Measurements from ENCODE around the gene UAP1L1.
"Not testable (repeated sequence)": the region's sequence is repeated elsewhere in the genome, so short reads cannot be mapped to it uniquely, and the experiment has no call there.

Gene UAP1L1

GRCh38 chr9:137110911-137111787 is 33.8 kb downstream of the UAP1L1 start:
- H3K9me3 ChIP-seq = no peaks in the 10 kb centered on the region
- no peak overlapping the region for H3K4me3 ChIP-seq
- in situ Hi-C loops (cut with MboI; ENCODE audit: low sequenced_read_pairs) = no loop called here
- H3K36me3 ChIP-seq (replicated peaks) = peaks cover 59% of the 10 kb centered on the region
- DNase-seq (ENCODE audit: low spot score in 2 of 2) = no peak
- H3K4me1 ChIP-seq = peaks cover 9% of the 10 kb centered on the region; the same call in 1 of the 2 replicates
- no peaks in the 10 kb centered on the region for H3K27me3 ChIP-seq (ENCODE audit: low read depth)

GRCh38 chr9:137111788-137112563 is 34.7 kb downstream of the UAP1L1 start:
- Histone ChIP-seq H3K4me3 (no peak overlapping the region), H3K4me1 (peaks cover 9% of the 10 kb centered on the region; the same call in 1 of the 2 replicates), H3K27me3 (ENCODE audit: low read depth) (no peaks in the 10 kb centered on the region), H3K36me3 (replicated peaks) (peaks cover 53% of the 10 kb centered on the region), H3K9me3 (no peaks in the 10 kb centered on the region)
- no peak for DNase-seq (ENCODE audit: low spot score in 2 of 2)
- in situ Hi-C loops (cut with MboI; ENCODE audit: low sequenced_read_pairs) = no loop called here

DNA sequence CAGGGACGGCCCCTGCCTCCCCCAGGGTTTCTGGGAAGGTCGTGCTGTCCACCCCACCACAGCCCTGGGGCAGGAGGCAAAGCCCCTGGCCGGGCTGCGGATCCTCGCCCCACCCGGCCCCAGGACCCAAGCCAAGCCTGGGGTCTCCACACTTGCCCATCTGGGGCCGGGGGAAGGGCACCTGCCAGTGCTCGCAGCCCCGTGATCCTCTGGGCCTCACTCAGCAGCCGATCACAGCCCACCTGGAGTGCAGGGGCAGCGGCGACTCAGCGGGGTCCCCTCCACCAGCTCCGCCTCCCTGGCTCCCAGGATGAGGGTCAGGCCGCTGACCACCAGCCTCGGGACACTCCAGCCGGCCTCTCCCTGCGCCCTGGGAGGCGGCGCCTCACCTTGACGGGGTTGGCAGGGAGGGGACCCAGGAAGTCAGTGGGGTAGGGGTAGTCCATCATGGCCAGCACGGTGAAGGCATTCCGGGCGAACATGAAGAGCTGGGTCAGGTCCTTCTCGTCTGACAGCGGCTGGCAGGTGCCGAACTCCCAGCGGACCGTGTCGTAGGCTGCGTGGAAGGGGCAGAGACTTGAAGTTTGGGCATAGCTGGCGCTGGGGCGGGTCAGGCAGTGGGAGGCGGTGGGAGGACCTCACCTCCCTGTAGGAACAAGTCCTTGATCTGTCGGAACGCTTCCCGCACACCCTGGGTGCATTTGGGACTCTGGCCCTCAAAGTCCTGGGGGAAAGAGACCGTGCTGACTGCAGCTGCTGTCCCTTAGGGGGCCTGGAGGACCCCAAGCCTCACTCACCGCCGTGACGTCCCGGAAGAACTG is 35.5 kb downstream of the UAP1L1 start:
- Histone ChIP-seq H3K27me3 (ENCODE audit: low read depth) (no peaks in the 10 kb centered on the region), H3K9me3 (no peaks in the 10 kb centered on the region), H3K4me3 (peak overlapping the region; percentile 47), H3K4me1 (peaks cover 9% of the 10 kb centered on the region; the same call in 1 of the 2 replicates), H3K36me3 (replicated peaks) (peaks cover 45% of the 10 kb centered on the region)
- no peak for DNase-seq (ENCODE audit: low spot score in 2 of 2)
- in situ Hi-C loops (cut with MboI; ENCODE audit: low sequenced_read_pairs) = no loop called here

DNA sequence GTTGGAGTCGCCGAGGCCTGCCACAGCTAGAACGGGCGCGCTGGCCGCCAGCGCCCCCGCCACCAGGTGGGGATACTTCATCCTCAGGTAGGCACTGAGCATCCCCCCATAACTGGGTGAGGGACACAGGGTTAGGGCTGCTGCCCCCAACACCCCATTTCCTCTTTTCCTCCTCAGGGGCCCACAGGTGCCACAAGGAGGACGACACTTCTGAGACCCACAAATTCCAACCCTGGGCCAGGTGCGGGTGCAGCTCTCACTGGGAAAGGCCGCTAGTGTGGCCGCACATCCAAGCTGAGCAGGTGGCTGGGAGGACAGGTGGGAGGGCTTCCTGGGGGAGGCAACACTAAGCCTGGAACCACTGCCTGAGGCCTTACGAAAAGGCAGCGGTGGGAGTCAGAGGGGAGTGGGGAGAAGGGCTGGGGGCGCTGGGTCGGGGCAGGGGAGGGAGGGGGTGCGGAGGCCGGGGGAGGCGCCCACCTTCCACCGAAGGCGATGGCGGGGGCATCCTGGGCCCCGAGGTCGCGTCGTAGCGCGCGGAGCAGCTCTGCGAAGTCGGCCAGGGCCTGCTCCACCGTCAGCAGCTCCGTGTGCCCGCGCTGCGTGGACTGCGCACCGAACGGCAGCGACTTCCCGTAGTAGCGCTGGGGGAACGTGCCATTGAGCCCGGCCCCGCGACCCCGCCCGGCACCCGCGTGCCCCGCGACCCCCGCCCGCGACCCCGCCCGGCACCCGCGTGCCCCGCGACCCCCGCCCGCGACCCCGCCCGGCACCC is 36.3 kb downstream of the UAP1L1 start:
- Histone ChIP-seq H3K4me3 (peak overlapping the region; percentile 47), H3K4me1 (peaks cover 9% of the 10 kb centered on the region; the same call in 1 of the 2 replicates), H3K9me3 (no peaks in the 10 kb centered on the region), H3K36me3 (replicated peaks) (peaks cover 37% of the 10 kb centered on the region), H3K27me3 (ENCODE audit: low read depth) (no peaks in the 10 kb centered on the region)
- in situ Hi-C loops (cut with MboI; ENCODE audit: low sequenced_read_pairs) = no loop called here
- DNase-seq (ENCODE audit: low spot score in 2 of 2) = no peak

DNA sequence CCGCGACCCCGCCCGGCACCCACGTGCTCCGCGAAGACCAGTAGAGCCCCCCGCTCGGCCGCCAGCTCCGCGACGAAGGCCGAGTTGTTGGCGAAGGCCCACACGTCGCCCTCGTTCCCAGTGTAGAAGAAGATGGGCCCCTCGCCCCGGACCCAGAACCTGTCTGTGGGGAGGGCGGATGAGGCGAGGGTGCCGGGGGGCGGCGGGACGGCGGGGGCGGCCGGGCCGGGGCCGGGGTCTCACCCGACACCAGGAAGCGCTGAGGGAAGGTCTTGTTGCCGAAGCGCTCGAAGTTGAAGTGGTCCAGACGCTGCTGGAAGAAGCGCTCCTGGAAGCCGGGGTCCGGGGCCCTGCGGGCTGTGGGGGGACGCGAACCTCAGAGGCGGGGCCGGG is 36.9 kb downstream of the UAP1L1 start:
- Histone ChIP-seq H3K27me3 (ENCODE audit: low read depth) (no peaks in the 10 kb centered on the region), H3K36me3 (replicated peaks) (peaks cover 30% of the 10 kb centered on the region), H3K9me3 (no peaks in the 10 kb centered on the region), H3K4me1 (peaks cover 9% of the 10 kb centered on the region; the same call in 1 of the 2 replicates), H3K4me3 (peak overlapping the region; percentile 47)
- in situ Hi-C loops (cut with MboI; ENCODE audit: low sequenced_read_pairs) = no loop called here
- no peak for DNase-seq (ENCODE audit: low spot score in 2 of 2)

GRCh38 chr9:137114613-137115393 is 37.5 kb downstream of the UAP1L1 start, which contains the start of gene DPP7:
DPP7 (minus strand) TSS chr9:137114733; CDS start chr9:137114713, 20 bp downstream.
- H3K36me3 ChIP-seq (replicated peaks) = peaks cover 25% of the 10 kb centered on the region
- in situ Hi-C loops (cut with MboI; ENCODE audit: low sequenced_read_pairs) = no loop called here
- no peaks in the 10 kb centered on the region for H3K9me3 ChIP-seq
- peak within 1 kb of the TSS; percentile 47 for H3K4me3 ChIP-seq
- H3K27me3 ChIP-seq (ENCODE audit: low read depth) = no peaks in the 10 kb centered on the region
- peaks cover 9% of the 10 kb centered on the region; the same call in 1 of the 2 replicates for H3K4me1 ChIP-seq
- DNase-seq (ENCODE audit: low spot score in 2 of 2) = peak; percentile 38 to 78

- no peak for DNase-seq (ENCODE audit: low spot score in 2 of 2)
- Histone ChIP-seq H3K9me3 (no peaks in the 10 kb centered on the region), H3K4me1 (peaks cover 9% of the 10 kb centered on the region; the same call in 1 of the 2 replicates), H3K27me3 (ENCODE audit: low read depth) (no peaks in the 10 kb centered on the region), H3K4me3 (peak overlapping the region; percentile 47), H3K36me3 (replicated peaks) (peaks cover 18% of the 10 kb centered on the region)
- in situ Hi-C loops (cut with MboI; ENCODE audit: low sequenced_read_pairs) = no loop called here
These were observed 38.2 kb downstream of the UAP1L1 start for GRCh38 chr9:137115394-137116026.

- peaks cover 9% of the 10 kb centered on the region; the same call in 1 of the 2 replicates for H3K4me1 ChIP-seq
- no peak for DNase-seq (ENCODE audit: low spot score in 2 of 2)
- H3K36me3 ChIP-seq (replicated peaks) = peaks cover 17% of the 10 kb centered on the region
- no peak overlapping the region for H3K4me3 ChIP-seq
- in situ Hi-C loops (cut with MboI; ENCODE audit: low sequenced_read_pairs) = no loop called here
- H3K9me3 ChIP-seq = no peaks in the 10 kb centered on the region
- H3K27me3 ChIP-seq (ENCODE audit: low read depth) = no peaks in the 10 kb centered on the region
These were observed 38.8 kb downstream of the UAP1L1 start for GRCh38 chr9:137116027-137116507.

- no peaks in the 10 kb centered on the region for H3K9me3 ChIP-seq
- no peak overlapping the region for H3K4me3 ChIP-seq
- in situ Hi-C loops (cut with MboI; ENCODE audit: low sequenced_read_pairs) = no loop called here
- H3K27me3 ChIP-seq (ENCODE audit: low read depth) = no peaks in the 10 kb centered on the region
- no peak for DNase-seq (ENCODE audit: low spot score in 2 of 2)
- H3K4me1 ChIP-seq = peaks cover 9% of the 10 kb centered on the region; the same call in 1 of the 2 replicates
- H3K36me3 ChIP-seq (replicated peaks) = peaks cover 15% of the 10 kb centered on the region
These were observed 39.4 kb downstream of the UAP1L1 start for GRCh38 chr9:137116728-137117127.

DNA sequence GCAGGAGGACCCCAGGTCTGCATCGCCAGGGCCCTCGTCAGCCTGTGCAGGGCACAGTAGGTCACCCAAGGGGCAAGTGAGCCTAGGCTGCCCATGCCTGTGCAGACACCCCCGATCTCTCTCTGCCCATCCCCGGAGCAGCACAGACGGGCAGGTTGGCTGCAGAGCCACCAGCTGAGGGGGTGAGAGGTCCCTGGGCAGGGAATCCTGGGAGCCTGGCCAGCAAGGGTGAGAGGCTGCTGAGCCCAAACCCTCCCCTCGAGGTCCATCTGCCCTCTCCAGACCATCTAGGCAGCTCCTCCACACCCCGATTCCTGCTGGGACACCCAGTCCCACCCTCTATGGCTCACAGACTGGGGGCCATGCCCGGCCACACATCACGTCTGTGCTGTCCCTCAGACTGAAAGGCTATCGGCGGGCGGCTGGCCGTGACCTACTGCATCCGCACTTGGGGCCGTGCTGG is 40.0 kb downstream of the UAP1L1 start:
- in situ Hi-C loops (cut with MboI; ENCODE audit: low sequenced_read_pairs) = no loop called here
- Histone ChIP-seq H3K4me3 (no peak overlapping the region), H3K27me3 (ENCODE audit: low read depth) (no peaks in the 10 kb centered on the region)

GRCh38 chr9:137118092-137118603 is 40.8 kb downstream of the UAP1L1 start:
- H3K4me3 ChIP-seq; H3K27me3 ChIP-seq (ENCODE audit: low read depth); H3K9me3 ChIP-seq; in situ Hi-C loops (cut with MboI; ENCODE audit: low sequenced_read_pairs); DNase-seq (ENCODE audit: low spot score in 2 of 2); H3K36me3 ChIP-seq (replicated peaks): not testable (repeated sequence)
- peaks cover 21% of the 10 kb centered on the region for H3K4me1 ChIP-seq

More for the DNA sequence above, 40.0 kb downstream of the UAP1L1 start:
- no peak for DNase-seq (ENCODE audit: low spot score in 2 of 2)
- Histone ChIP-seq H3K9me3 (no peaks in the 10 kb centered on the region), H3K4me1 (peaks cover 14% of the 10 kb centered on the region), H3K36me3 (replicated peaks) (peaks cover 9% of the 10 kb centered on the region)
